Brain microvascular endothelial cell (primary cell): ENCODE measurements around the gene PEAK1.

Experiments
- DNase-seq: peaks from one replicate; pipeline ENCODE4 v3.0.0-alpha.2; 2020
- H3K27ac ChIP-seq: fragments of 250-450 bp; sonication (Bioruptor Pico); 2 replicates; pipeline ENCODE4 v1.5.1; 2020; ENCODE audit warnings: mild to moderate bottlenecking, moderate library complexity
- H3K27me3 ChIP-seq: fragments of 250-450 bp; sonication (Bioruptor Pico); replicated peaks from 2 replicates; pipeline ENCODE4 v1.5.1; 2020; ENCODE audit warnings: mild to moderate bottlenecking
- H3K36me3 ChIP-seq: fragments of 250-450 bp; sonication (Bioruptor Pico); replicated peaks from 2 replicates; pipeline ENCODE4 v1.5.1; 2020; ENCODE audit warnings: mild to moderate bottlenecking
- H3K4me3 ChIP-seq: 2 replicates; pipeline ENCODE4 v1.5.1; 2011; ENCODE audit warnings: low read depth, mild to moderate bottlenecking, control low read depth, low read length, moderate library complexity
- CTCF ChIP-seq: IDR thresholded peaks from 2 replicates; pipeline ENCODE4 v1.5.1; 2011; ENCODE audit warnings: low read depth, mild to moderate bottlenecking, moderate library complexity, low read length, control low read depth, inconsistent platforms; ENCODE audit errors: missing control alignments
- in situ Hi-C: cut with HindIII; loops from 2 replicates; pipeline ENCODE4 v1.10.0; 2017; ENCODE audit warnings: low sequenced_read_pairs, low pct_ligation_motif_present

PEAK1 gene

GRCh38 chr15:77358545-77359240, 61.2 kb downstream of the PEAK1 start:
- no peak for DNase-seq
- no peak for TF ChIP-seq CTCF
- Histone ChIP-seq H3K4me3 (no peak overlapping the region), H3K27me3 (no peaks in the 10 kb centered on the region), H3K27ac (no peak overlapping the region), H3K36me3 (peaks cover 4% of the 10 kb centered on the region)
- in situ Hi-C loops = no loop called here

- Histone ChIP-seq H3K27ac (no peak overlapping the region), H3K27me3 (no peaks in the 10 kb centered on the region), H3K36me3 (no peaks in the 10 kb centered on the region), H3K4me3 (no peak overlapping the region)
- in situ Hi-C loops = no loop called here
- no peak for DNase-seq
- TF ChIP-seq CTCF = no peak
Observed at GRCh38 chr15:77356305-77356704, 63.6 kb downstream of the PEAK1 start.

GRCh38 chr15:77355321-77355720, 64.6 kb downstream of the PEAK1 start:
- TF ChIP-seq CTCF = no peak
- no peak overlapping the region for H3K27ac ChIP-seq
- no peak for DNase-seq
- H3K36me3 ChIP-seq = no peaks in the 10 kb centered on the region
- H3K4me3 ChIP-seq = no peak overlapping the region
- in situ Hi-C loops = no loop called here
- no peaks in the 10 kb centered on the region for H3K27me3 ChIP-seq

GRCh38 chr15:77354063-77354462, 65.8 kb downstream of the PEAK1 start:
- H3K27ac ChIP-seq = no peak overlapping the region
- in situ Hi-C loops = no loop called here
- no peak for TF ChIP-seq CTCF
- no peak overlapping the region for H3K4me3 ChIP-seq
- H3K36me3 ChIP-seq = no peaks in the 10 kb centered on the region
- H3K27me3 ChIP-seq = no peaks in the 10 kb centered on the region
- no peak for DNase-seq

GRCh38 chr15:77352887-77353286, 67.0 kb downstream of the PEAK1 start:
- no peak for DNase-seq
- Histone ChIP-seq H3K36me3 (no peaks in the 10 kb centered on the region), H3K4me3 (no peak overlapping the region), H3K27me3 (no peaks in the 10 kb centered on the region), H3K27ac (no peak overlapping the region)
- in situ Hi-C loops = no loop called here
- no peak for TF ChIP-seq CTCF

- Histone ChIP-seq H3K27ac (no peak overlapping the region), H3K4me3 (no peak overlapping the region), H3K36me3 (no peaks in the 10 kb centered on the region), H3K27me3 (no peaks in the 10 kb centered on the region)
- in situ Hi-C loops = no loop called here
- TF ChIP-seq CTCF = no peak
- no peak for DNase-seq
Observed at GRCh38 chr15:77350792-77351191, 69.1 kb downstream of the PEAK1 start.
